HG03432 (cell line): ENCODE results near the gene FHIT.
A peak's percentile ranks its signal among the peaks of the same experiment; 100 is the strongest.

Source experiments
- ATAC-seq: cut with Tn5 transposase; IDR thresholded peaks from one replicate; pipeline ENCODE4 v1.9.1; 2021; ENCODE audit warnings: mild to moderate bottlenecking, moderate library complexity; ENCODE audit not compliant: unreplicated experiment

The FHIT gene

GRCh38 chr3:60045686-60046085 is 1205.6 kb downstream of the FHIT start:
- no peak for ATAC-seq

- no peak for ATAC-seq
Measured at GRCh38 chr3:60036803-60037202, 1214.4 kb downstream of the FHIT start.

DNA sequence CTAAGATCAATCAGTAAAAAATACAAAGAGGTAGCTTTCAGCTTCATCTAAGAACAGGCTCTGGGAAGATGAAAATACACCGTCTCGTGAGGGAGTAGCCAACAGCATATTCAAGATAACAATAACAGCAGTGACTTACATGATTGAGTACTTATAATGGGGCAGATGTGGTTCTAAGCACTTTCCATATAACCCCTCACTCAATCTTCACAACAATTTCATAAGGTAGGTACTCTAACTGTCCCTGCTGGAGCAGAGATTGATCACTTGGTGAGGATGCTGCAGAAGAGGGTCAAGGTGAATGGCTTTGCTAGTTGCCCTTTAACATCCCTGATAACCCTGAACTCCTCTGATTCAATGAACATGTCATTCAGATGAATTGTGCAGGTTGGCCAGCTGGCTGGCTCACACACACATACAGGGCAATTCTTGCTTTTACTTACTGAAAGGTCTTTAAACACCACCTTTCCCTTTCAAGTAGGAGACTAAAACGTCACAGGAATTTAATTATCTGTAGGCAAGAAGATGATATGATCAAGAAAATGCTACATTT is 1217.3 kb downstream of the FHIT start:
- ATAC-seq = no peak

DNA sequence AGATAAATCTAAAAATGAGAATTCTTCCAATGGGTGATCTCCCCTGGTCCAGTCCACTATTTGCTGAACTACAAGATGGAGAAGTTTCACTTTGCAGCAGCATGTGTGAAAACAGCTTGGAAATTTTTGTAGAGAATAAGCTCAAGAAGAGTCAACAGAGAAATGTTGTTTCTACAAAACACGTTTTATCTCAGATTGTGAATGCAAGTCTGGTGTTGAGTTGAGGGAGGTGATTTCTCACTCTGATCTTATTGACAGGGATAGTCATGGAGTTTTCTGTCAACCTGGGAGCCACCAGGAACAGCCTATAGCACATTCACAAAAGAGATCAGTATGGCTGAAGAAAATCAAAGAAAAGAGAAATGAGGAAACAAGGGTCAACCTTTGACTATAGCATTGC is 1220.3 kb downstream of the FHIT start:
- ATAC-seq = no peak

DNA sequence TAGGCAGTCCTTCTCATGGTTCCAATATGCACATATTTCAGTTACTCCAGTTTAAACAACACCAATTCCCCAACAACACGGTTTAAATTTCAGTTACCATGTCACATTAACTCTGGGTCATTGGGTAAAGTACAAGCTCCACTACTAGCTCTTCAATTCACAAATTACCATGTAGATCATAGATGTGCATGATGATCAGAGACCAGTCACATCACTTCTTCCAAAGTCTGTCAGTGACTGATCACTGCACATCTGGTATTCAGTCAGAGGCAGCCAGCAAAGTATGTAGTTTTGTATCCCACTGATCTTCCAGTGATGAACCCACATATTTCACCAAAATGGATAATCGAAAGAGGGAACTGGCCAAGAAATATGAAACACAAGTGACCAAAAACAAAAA is 1223.0 kb downstream of the FHIT start:
- no peak for ATAC-seq

- ATAC-seq = no peak
Measured at GRCh38 chr3:60027335-60027734, 1223.9 kb downstream of the FHIT start.

DNA sequence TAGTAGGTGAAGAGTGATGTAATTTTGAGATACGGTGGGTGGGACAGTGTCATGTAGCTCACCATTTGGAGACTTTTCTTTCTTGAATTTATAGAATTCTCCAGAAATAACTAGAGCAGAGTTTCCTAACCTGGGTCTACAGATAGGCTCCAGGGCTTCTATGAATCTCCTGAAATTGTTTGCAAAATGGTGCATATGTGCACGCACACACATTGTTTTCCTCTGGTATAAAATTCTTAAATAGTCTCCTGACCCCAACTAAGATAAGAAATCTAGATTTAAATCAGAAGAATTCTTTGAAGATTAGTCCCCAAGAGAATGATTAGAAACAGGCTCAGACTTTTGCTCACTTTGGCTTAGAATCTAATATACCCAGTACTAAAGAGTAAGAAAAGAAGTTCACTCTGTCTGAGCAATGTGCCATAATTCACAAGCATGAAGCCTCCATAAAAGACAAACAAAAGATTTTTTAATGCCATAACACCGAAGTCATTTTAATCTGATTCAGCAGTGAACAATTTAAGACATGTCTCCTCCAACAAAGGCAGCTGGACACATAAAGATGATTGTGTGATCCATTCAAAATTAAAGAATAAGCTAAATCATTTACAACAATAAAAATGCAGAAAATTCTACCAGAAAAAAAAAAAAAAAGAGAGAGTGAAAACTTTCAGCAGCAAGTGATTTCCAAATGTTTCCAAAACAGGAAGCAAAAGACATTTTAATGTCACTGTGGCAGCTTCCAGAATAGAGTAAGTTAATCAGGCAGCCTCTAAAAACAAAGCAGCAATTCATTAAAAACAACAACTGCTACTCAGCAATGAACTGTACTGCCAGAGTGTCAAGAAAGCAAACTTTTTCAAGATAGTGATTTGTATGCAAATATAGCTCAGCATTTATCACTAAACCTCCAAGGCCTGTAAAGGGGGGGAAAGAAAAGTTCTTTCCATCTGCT is 1225.9 kb downstream of the FHIT start:
- no peak for ATAC-seq

DNA sequence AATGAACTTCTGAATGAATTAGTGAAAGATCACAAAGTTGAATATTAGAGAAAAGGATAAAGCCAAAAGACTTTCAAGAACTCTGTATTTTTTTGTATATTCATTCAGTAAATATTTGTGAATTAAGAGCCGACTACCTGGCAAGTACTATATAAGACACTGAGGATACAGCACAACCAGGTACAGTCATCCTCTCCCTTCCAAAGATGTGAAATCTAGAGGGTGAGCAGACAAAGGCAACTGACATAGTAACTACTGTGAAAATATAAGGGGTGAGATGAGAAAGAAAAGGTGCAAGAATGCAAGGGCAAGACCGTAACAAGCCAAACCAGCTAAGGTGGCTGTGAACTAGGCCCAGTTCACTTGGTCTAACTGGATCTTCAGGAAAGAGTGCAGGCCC is 1226.9 kb downstream of the FHIT start:
- no peak for ATAC-seq

GRCh38 chr3:60023189-60023588 is 1228.1 kb downstream of the FHIT start:
- ATAC-seq = no peak

DNA sequence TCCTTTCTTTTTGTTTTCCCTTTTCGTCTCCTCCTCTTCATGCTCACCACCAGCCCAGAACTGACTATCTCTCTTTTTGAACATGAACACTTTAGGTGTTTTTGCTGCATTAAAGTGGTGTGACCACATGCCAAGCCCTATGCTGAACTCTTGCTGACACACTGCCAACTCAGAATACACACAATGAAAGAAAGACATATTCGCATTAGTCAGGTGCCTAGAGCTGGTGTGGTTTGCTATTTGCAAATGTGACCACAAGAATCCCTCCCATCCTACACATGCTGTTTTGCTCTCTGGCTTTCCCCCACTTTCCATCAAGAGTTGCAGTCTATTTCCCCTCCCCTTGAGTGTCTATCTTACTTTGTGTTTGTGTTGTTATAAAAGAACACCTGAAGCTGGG is 1233.6 kb downstream of the FHIT start:
- no peak for ATAC-seq

- ATAC-seq = no peak
Measured at GRCh38 chr3:60015032-60015705, 1236.1 kb downstream of the FHIT start.

GRCh38 chr3:60013241-60013640 is 1238.0 kb downstream of the FHIT start:
- no peak for ATAC-seq

DNA sequence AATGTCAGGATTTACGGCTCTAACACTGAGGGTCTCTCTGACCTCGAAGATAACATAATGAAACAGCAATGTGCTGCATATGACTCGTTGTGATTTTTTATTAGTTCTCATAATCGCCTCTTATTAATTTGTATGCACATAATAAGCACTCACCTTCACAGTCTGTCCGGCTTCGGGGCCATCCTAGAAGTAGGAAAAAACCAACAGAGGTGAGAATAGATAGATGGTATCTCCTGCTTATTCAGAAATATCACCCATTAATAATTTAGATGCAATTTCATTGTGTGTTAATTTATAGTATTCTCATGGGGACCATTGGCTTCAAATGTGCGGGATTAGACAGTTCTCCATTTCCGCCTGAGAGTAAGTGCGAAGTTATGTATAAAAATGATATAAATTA is 1240.0 kb downstream of the FHIT start:
- no peak for ATAC-seq

GRCh38 chr3:60010781-60011180 is 1240.5 kb downstream of the FHIT start:
- peak; percentile 97 for ATAC-seq

GRCh38 chr3:60009931-60010478 is 1241.2 kb downstream of the FHIT start:
- ATAC-seq = no peak

- ATAC-seq = no peak
Measured at GRCh38 chr3:60001369-60001768, 1249.9 kb downstream of the FHIT start.

DNA sequence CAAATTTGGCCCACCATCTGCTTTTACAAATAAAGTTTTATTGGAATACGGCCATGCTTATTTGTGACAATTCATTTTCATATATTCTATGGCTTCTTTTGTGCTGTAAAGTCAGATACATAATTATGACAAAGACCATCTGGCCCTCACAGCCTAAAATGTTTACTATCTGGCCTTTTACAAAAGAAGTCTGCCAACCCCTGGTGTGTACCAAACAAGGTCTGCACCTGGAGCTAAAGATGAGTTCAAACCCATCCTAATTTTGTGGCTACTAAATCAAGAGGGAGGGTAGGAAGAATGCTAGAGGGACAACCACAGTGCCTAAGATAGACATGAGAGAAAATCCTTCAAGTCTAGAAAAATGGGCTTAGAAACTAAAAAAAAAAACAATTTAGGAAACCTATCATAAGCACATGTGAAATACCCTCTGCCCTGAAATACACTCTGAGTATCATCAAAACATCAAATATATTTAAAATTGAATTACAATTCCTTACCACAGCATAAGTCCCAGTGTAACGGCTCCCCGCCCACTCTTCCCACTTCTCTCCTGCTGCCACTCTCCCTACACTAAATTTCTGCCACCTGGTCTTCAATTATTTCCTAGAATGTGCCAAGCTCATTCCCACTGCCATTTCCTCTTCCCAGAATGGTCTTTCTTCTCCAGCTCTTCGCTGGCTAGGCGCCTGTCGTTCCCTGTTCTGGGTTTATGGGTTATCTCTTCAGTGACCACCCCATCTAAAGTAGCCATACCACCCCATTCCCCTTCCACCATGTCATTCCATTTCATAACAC is 1250.7 kb downstream of the FHIT start:
- ATAC-seq = no peak

- ATAC-seq = no peak
Measured at GRCh38 chr3:59998058-59998457, 1253.2 kb downstream of the FHIT start.

GRCh38 chr3:59997583-59997982 is 1253.7 kb downstream of the FHIT start:
- ATAC-seq = no peak

GRCh38 chr3:59996056-59996455 is 1255.2 kb downstream of the FHIT start:
- ATAC-seq = no peak

DNA sequence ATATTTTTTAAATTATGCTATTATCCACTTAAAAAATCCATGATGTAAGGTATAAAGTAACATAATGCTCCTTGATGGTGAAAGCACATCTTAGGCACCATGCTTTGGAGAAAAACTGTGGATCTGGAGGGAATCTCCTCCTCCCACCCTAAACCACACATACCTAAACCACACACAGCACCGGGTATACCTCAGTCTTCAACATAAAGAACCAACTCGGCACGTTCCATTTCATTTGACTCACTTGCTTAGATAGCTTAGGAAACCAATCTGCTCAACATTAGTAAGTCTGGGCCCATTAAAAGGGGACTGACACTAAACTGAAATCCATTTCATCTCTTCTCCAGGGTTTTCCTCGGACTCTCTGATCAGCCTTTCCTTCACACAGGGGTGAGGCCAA is 1255.7 kb downstream of the FHIT start:
- no peak for ATAC-seq
